MM.1S (cell line): ENCODE data around the gene CTRB1.

Source experiments
- DNase-seq: peaks from one replicate; pipeline ENCODE4 v3.0.0-alpha.2; 2015
- H2AFZ ChIP-seq: fragments of 300-600 bp; sonication (generic); 2 replicates; pipeline ENCODE4 v1.6.0; 2016; ENCODE audit warnings: antibody characterized with exemption, low read length
- H3F3A ChIP-seq: fragments of 300-600 bp; sonication (generic); 2 replicates; pipeline ENCODE4 v1.6.1; 2016; ENCODE audit warnings: mild to moderate bottlenecking, antibody characterized with exemption, low read length, moderate library complexity, mixed read lengths; ENCODE audit not compliant: insufficient read depth
- H3K27ac ChIP-seq: fragments of 300-600 bp; sonication (generic); 2 replicates; pipeline ENCODE4 v1.5.1; 2016; ENCODE audit warnings: mild to moderate bottlenecking, low read length
- H3K27me3 ChIP-seq: fragments of 300-600 bp; sonication (generic); replicated peaks from 2 replicates; pipeline ENCODE4 v1.6.0; 2016; ENCODE audit warnings: low read length; ENCODE audit not compliant: insufficient read depth
- H3K36me3 ChIP-seq: fragments of 300-600 bp; sonication (generic); replicated peaks from 2 replicates; pipeline ENCODE4 v1.6.1; 2016; ENCODE audit warnings: mild to moderate bottlenecking, low read length, mixed read lengths; ENCODE audit not compliant: insufficient read depth
- H3K4me1 ChIP-seq: fragments of 300-600 bp; sonication (generic); 2 replicates; pipeline ENCODE4 v1.6.1; 2016; ENCODE audit warnings: low read length, mixed read lengths
- H3K4me2 ChIP-seq: fragments of 300-600 bp; sonication (generic); 2 replicates; pipeline ENCODE4 v1.6.0; 2016; ENCODE audit warnings: low read depth, low read length
- H3K4me3 ChIP-seq: fragments of 300-600 bp; sonication (generic); 2 replicates; pipeline ENCODE4 v1.5.1; 2016; ENCODE audit warnings: low read length, mixed read lengths
- H3K79me2 ChIP-seq: fragments of 300-600 bp; sonication (generic); 2 replicates; pipeline ENCODE4 v1.6.1; 2016; ENCODE audit warnings: mixed run types, low read length, mixed read lengths
- H3K9ac ChIP-seq: fragments of 300-600 bp; sonication (generic); 2 replicates; pipeline ENCODE4 v1.6.1; 2016; ENCODE audit warnings: low read length, mixed read lengths
- H3K9me2 ChIP-seq: fragments of 300-600 bp; sonication (generic); replicated peaks from 2 replicates; pipeline ENCODE4 v1.6.1; 2016; ENCODE audit warnings: mild to moderate bottlenecking, low read length, mixed read lengths; ENCODE audit not compliant: insufficient read depth
- H3K9me3 ChIP-seq: fragments of 300-600 bp; sonication (generic); replicated peaks from 2 replicates; pipeline ENCODE4 v1.6.1; 2016; ENCODE audit warnings: mild to moderate bottlenecking, low read length, mixed read lengths; ENCODE audit not compliant: insufficient read depth
- H4K20me1 ChIP-seq: fragments of 300-600 bp; sonication (generic); 2 replicates; pipeline ENCODE4 v1.6.1; 2016; ENCODE audit warnings: mild to moderate bottlenecking, low read length, moderate library complexity, mixed read lengths; ENCODE audit not compliant: insufficient read depth
- CTCF ChIP-seq: fragments of 300-600 bp; sonication (generic); IDR thresholded peaks from 2 replicates; pipeline ENCODE4 v1.5.1; 2016; ENCODE audit warnings: antibody characterized with exemption, low read length, mixed read lengths
- EZH2 ChIP-seq: fragments of 300-600 bp; sonication (generic); optimal IDR thresholded peaks from 2 replicates; pipeline ENCODE3; 2017; ENCODE audit warnings: low read depth, mild to moderate bottlenecking, antibody characterized with exemption, low read length, mixed read lengths
- EZH2phosphoT487 ChIP-seq: fragments of 300-600 bp; sonication (generic); IDR thresholded peaks from 2 replicates; pipeline ENCODE4 v1.6.1; 2018; ENCODE audit warnings: antibody characterized with exemption, low read length

CTRB1 gene

GRCh38 chr16:75252049-75252864 lies 33.5 kb downstream of the CTRB1 start:
- H3K4me2 ChIP-seq: no peak overlapping the region
- no peaks in the 10 kb centered on the region for H3K9me2 ChIP-seq
- DNase-seq: no peak
- no peak overlapping the region for H3K4me3 ChIP-seq
- no peaks in the 10 kb centered on the region for H3K79me2 ChIP-seq
- no peaks in the 10 kb centered on the region for H4K20me1 ChIP-seq
- no peaks in the 10 kb centered on the region for H3K36me3 ChIP-seq
- no peak overlapping the region for H3K27ac ChIP-seq
- H3K4me1 ChIP-seq: no peaks in the 10 kb centered on the region
- peaks cover 16% of the 10 kb centered on the region for H3K27me3 ChIP-seq
- H3F3A ChIP-seq: no peaks in the 10 kb centered on the region
- H3K9ac ChIP-seq: no peak overlapping the region
- no peak for TF ChIP-seq EZH2
- no peak for TF ChIP-seq EZH2phosphoT487
- TF ChIP-seq CTCF: no peak
- no peak overlapping the region for H2AFZ ChIP-seq
- H3K9me3 ChIP-seq: no peaks in the 10 kb centered on the region

GRCh38 chr16:75252946-75253911 lies 34.4 kb downstream of the CTRB1 start:
- Histone ChIP-seq H3K27ac (no peak overlapping the region), H4K20me1 (no peaks in the 10 kb centered on the region), H3K4me1 (no peaks in the 10 kb centered on the region), H3K4me3 (no peak overlapping the region), H3K9me3 (no peaks in the 10 kb centered on the region), H3F3A (no peaks in the 10 kb centered on the region), H3K9me2 (no peaks in the 10 kb centered on the region), H3K36me3 (no peaks in the 10 kb centered on the region), H3K9ac (no peak overlapping the region), H3K27me3 (peaks cover 16% of the 10 kb centered on the region), H2AFZ (no peak overlapping the region), H3K79me2 (no peaks in the 10 kb centered on the region), H3K4me2 (no peak overlapping the region)
- TF ChIP-seq CTCF (no peak), EZH2phosphoT487 (no peak), EZH2 (no peak)
- no peak for DNase-seq

GRCh38 chr16:75254359-75254837 lies 35.6 kb downstream of the CTRB1 start:
- DNase-seq: no peak
- no peaks in the 10 kb centered on the region for H4K20me1 ChIP-seq

More at GRCh38 chr16:75254359-75254837, 35.6 kb downstream of the CTRB1 start:
- Histone ChIP-seq H3K4me3 (no peak overlapping the region), H3F3A (no peaks in the 10 kb centered on the region), H3K27me3 (peaks cover 16% of the 10 kb centered on the region), H3K27ac (no peak overlapping the region), H3K9ac (no peak overlapping the region), H3K4me2 (no peak overlapping the region), H3K4me1 (no peaks in the 10 kb centered on the region), H3K36me3 (no peaks in the 10 kb centered on the region), H2AFZ (no peak overlapping the region), H3K9me2 (no peaks in the 10 kb centered on the region), H3K79me2 (no peaks in the 10 kb centered on the region), H3K9me3 (no peaks in the 10 kb centered on the region)
- TF ChIP-seq EZH2phosphoT487 (no peak), EZH2 (no peak), CTCF (no peak)
